Stimulated activated CD8-positive, alpha-beta memory T cell treated with anti-CD3 and anti-CD28 coated beads, Interleukin-7, amount 100 ng/mL, for 4 hours (primary cell): ENCODE results near the gene S1PR2.
"Not testable (repeated sequence)": the region's sequence is repeated elsewhere in the genome, so short reads cannot be mapped to it uniquely, and the experiment has no call there.

Experiments used
- DNase-seq, 2 donors: peaks; one replicate each; pipeline ENCODE4 v3.0.0-alpha.2; 2020; ENCODE audit warnings: low read depth in 2 of 2

Gene S1PR2

DNA sequence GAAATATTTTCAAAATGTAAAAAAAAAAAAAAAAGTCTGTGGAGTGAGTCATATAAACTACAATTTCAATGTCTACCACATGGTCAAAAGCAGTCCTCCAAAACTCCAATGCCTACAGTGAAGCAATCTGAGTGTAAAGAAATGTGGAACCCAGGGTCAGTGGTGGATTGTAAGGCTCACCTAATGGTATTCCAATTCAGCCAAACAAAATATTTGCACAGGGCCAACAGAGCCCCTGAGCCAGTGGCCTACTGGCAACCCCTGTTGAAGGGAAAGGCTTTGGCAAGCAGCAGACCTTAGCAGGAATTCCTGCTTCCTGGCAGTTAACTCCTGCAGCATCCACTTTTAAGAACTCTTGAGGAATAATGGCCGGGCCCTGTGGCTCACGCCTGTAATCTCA is 39.8 kb downstream of the S1PR2 start:
- no peak for DNase-seq

DNA sequence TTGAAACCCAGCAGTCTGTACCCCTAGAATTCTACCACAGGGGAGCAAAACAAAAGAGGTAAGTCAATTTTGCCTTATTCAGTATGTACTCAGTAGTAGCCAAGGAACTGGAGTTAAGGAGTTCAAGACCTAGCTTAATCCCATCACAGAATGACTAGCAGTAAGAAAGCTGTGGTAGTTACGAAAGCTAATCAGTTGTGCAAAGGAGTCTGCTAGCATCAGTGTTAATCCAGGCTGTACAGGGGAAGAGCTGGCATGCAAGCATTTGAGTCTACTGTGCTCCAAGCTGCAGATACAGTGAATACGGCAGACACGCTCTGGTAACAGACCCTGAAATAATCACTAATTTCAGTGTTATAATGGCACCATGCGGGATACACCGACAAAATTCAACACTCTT is 41.1 kb downstream of the S1PR2 start:
- DNase-seq, result no peak

DNA sequence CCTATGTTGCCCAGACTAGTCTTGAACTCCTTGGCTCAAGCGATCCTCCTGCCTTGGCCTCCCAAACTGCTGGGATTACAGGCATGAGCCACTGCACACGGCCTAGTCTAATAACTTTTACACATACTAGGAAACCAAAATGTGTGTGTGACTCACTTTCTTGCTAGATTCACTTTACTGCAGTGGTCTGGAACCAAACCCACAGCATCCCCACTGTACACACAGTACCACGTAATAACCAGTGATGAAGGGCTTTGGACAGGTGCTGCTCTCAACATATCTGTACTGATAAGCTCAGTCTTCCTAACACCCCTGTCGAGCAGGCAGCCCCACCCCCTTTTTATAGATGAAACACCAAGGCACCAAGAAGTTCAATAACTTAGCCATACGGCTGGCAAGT is 41.5 kb downstream of the S1PR2 start:
- no peak for DNase-seq

DNA sequence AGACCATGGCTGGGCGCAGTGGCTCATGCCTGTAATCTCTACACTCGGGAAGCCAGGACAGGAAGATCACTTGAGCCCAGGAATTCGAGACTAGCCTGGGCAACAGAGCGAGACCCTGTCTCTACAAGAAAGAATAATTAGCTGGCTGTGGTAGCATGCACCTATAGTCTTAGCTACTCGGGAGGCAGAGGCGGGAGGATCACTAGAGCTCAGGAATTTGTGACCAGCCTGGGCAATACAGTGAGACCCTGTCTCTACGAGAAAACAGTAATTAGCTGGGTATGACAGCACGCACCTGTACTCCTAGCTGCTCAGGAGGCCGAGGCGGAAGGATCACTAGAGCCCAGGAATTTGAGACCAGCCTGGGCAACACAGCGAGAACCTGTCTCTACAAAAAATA is 43.8 kb downstream of the S1PR2 start:
- no peak for DNase-seq

DNA sequence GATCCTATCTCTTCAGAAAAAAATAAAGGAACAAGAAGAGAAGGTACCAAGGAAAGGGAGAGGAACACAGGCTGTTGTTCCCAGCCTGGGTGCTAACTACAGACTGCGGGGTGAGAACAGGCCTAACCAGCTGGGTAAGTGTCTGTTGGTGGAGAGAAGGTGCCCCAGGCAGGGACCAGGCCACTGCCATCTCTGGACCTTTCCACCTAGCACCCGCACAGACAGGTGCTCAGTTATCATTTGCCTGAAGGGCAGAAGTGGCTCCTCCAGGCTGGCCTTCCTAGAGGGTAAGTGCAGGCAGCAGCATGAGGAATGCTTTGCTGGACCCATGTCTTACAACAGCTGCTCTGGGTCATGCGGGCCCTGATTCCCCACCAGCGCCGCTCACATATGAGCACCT is 46.5 kb downstream of the S1PR2 start:
- no peak for DNase-seq

DNA sequence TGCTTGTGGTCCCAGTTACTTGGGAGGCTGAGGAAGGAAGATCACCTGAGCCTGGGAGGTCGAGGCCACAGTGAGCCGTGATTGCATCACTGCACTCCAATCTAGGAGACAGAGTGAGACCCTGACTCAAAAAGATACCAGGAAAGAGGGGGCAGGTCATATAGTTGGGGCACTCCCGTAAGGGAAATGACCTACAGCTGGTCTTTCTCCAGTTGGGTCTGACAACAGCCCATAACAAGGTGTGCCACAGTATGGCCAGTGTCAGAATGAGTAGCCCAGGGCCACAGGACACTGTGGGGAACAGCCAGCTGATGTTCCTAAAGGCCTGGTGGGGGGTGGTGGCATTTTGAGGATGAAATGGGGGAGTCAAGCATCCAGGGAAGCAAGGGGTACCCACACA is 47.2 kb downstream of the S1PR2 start:
- DNase-seq, result no peak

DNA sequence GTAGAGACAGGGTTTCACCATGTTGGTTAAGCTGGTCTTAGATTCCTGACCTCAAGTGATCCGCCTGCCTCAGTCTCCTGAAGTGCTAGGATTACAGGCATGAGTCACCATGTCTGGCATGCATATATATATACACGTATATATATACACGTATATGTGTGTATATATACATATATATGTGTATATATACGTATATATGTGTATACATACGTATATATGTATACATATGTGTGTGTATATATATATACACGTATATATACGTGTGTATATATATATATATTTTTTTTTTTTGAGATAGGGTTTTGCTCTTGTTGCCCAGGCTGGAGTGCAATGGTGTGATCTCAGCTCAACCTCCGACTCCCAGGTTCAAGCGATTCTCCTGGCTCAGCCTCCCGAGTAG is 48.3 kb downstream of the S1PR2 start:
- no peak for DNase-seq

DNA sequence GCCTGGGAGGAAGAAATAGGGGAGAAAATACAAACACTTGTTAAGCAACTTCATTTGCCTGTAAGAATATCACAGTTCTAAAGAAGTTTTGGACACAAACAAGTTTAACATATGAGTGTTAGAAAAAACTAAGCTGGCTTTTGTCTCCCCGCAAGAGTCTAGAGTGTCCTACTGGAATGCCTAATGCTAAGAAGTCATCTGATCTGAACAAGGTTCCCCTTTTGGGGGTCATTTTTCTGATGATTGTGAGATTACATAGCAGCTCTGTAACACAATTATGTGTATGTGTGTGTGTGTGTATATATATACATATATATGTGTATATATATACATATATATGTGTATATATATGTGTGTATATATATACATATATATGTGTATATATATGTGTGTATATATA is 49.1 kb downstream of the S1PR2 start:
- DNase-seq, result no peak

DNA sequence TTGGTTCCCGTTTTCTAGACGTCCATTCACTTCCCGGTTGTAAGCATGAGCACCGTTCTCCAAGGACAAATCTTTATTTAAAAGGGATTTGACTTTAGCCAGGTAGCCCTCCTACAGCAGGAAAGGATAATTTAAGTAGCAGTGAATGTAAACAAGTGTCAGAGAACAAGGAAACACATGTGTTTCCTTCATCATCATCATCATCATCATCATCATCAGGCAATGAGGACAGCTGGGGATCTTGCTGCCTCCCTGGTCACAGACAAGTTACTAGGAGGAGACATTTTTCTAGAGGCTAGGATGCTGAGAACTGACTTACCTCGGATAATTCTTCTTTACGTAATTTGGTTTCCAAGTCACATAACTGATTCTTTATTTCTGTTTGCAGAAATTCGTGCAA is 50.7 kb downstream of the S1PR2 start:
- no peak for DNase-seq

DNA sequence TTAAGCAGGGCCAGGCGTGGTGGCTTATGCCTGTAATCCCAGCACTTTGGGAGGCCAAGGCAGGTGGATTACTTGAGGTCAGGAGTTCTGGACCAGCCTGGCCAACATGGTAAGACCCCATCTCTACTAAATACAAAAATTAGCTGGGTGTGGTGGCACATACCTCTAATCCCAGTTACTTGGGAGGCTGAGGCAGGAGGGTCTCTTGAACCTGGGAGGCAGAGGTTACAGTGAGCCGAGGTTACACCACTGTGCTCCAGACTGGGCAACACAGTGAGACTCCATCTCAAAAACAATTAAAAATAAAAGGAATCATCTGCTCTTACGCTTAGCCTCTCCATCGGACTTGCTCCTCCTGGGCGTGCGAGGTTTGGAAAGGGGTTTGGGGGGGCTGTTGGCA is 51.1 kb downstream of the S1PR2 start:
- not testable (repeated sequence) for DNase-seq

DNA sequence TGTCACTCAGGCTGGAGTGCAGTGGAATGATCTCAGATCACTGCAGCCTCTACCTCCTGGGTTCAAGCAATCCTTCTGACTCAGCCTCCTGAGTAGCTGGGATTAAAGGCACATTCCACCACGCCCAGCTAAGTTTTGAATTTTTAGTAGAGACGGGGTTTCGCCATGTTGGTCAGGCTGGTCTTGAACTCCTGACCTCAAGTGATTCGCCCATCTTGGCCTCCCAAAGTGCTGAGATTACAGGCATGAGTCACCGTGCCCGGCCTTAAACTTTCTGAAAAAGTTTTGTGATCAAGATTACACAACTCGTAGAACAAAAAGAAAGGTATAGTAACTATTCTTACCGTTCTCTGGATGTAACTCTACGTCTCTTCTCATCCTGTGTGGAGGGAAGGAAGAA is 57.6 kb downstream of the S1PR2 start:
- DNase-seq, result no peak
